GM23338 (cell line): ENCODE measurements around the gene DGKD. TPM values are rescaled to one million over a fixed set of nuclear protein-coding genes. Genes with fewer than 3 reads are reported as not detected.

Experiments
- ATAC-seq: fragments of 200-7000 bp; cut with Tn5 transposase; 3 replicates; pipeline ENCODE4 v1.9.1; 2020
- DNase-seq: peaks from one replicate; pipeline ENCODE4 v3.0.0-alpha.2; 2015; ENCODE audit warnings: low spot score
- H2AFZ ChIP-seq: fragments of 200-600 bp; sonication (generic); 2 replicates; pipeline ENCODE4 v1.8.0; 2016; ENCODE audit warnings: antibody characterized with exemption, mild to moderate bottlenecking, moderate library complexity
- H3F3A ChIP-seq: fragments of 200-600 bp; sonication (generic); replicated peaks from 2 replicates; pipeline ENCODE4 v1.8.0; 2017; ENCODE audit warnings: antibody characterized with exemption, mixed run types, low read depth
- H3K27ac ChIP-seq: fragments of 200-600 bp; sonication (generic); 2 replicates; pipeline ENCODE4 v1.6.1; 2016; ENCODE audit warnings: low read depth
- H3K27me3 ChIP-seq: fragments of 200-600 bp; sonication (generic); 2 replicates; pipeline ENCODE4 v1.8.0; 2016; ENCODE audit warnings: mild to moderate bottlenecking, mixed run types, moderate library complexity; ENCODE audit not compliant: insufficient read depth
- H3K36me3 ChIP-seq: fragments of 200-600 bp; sonication (generic); 2 replicates; pipeline ENCODE4 v1.8.0; 2016; ENCODE audit warnings: mild to moderate bottlenecking; ENCODE audit not compliant: insufficient read depth
- H3K4me1 ChIP-seq: fragments of 200-600 bp; sonication (generic); 2 replicates; pipeline ENCODE4 v1.8.0; 2016; ENCODE audit warnings: mild to moderate bottlenecking, moderate library complexity; ENCODE audit not compliant: insufficient read depth
- H3K4me2 ChIP-seq: fragments of 200-600 bp; sonication (generic); 2 replicates; pipeline ENCODE4 v1.7.1; 2017; ENCODE audit warnings: mixed run types
- H3K4me3 ChIP-seq: fragments of 200-600 bp; sonication (generic); 2 replicates; pipeline ENCODE4 v1.6.1; 2016; ENCODE audit warnings: mixed run types
- H3K79me2 ChIP-seq: fragments of 200-600 bp; sonication (generic); replicated peaks from 2 replicates; pipeline ENCODE4 v1.8.0; 2017; ENCODE audit warnings: mild to moderate bottlenecking; ENCODE audit not compliant: insufficient read depth
- H3K9me2 ChIP-seq: fragments of 200-600 bp; sonication (generic); 2 replicates; pipeline ENCODE4 v1.8.0; 2017; ENCODE audit not compliant: insufficient read depth
- H4K20me1 ChIP-seq: fragments of 200-600 bp; sonication (generic); replicated peaks from 2 replicates; pipeline ENCODE4 v1.8.0; 2017; ENCODE audit warnings: mild to moderate bottlenecking; ENCODE audit not compliant: insufficient read depth
- H3K27ac Mint-ChIP-seq: 2 replicates; pipeline ENCODE4 v1.8.0; 2020; ENCODE audit warnings: inconsistent platforms, mild to moderate bottlenecking, moderate library complexity, mixed read lengths
- H3K27me3 Mint-ChIP-seq: 3 replicates; pipeline ENCODE4 v1.8.0; 2022; ENCODE audit warnings: low read depth, mild to moderate bottlenecking, moderate library complexity, mixed read lengths, inconsistent platforms; ENCODE audit not compliant: insufficient read depth, poor library complexity
- H3K36me3 Mint-ChIP-seq: 3 replicates; pipeline ENCODE4 v1.8.0; 2021; ENCODE audit warnings: low read depth, mild to moderate bottlenecking, inconsistent platforms, moderate library complexity, mixed read lengths
- H3K4me1 Mint-ChIP-seq: 3 replicates; pipeline ENCODE4 v1.8.0; 2020; ENCODE audit warnings: mild to moderate bottlenecking, inconsistent platforms, mixed read lengths
- H3K4me3 Mint-ChIP-seq: 3 replicates; pipeline ENCODE4 v1.8.0; 2021; ENCODE audit warnings: moderate library complexity, mild to moderate bottlenecking, inconsistent platforms, mixed read lengths
- H3K9me3 Mint-ChIP-seq: 3 replicates; pipeline ENCODE4 v1.8.0; 2020; ENCODE audit warnings: moderate library complexity, mild to moderate bottlenecking, inconsistent platforms, mixed read lengths
- EZH2phosphoT487 ChIP-seq: fragments of 200-600 bp; sonication (generic); IDR thresholded peaks from one replicate; pipeline ENCODE4 v1.8.1; 2018; ENCODE audit warnings: antibody characterized with exemption; ENCODE audit not compliant: unreplicated experiment
- STAT1 ChIP-seq: IDR thresholded peaks from one replicate; pipeline ENCODE4 v1.6.1; 2016; ENCODE audit warnings: antibody characterized with exemption; ENCODE audit not compliant: unreplicated experiment
- ZNF331 ChIP-seq: fragments of 250-450 bp; sonication (Bioruptor Pico); IDR thresholded peaks from 2 replicates; pipeline ENCODE4 v1.5.0; 2020; ENCODE audit warnings: low read depth, mild to moderate bottlenecking, moderate library complexity
- polyA plus RNA-seq: library from polyadenylated mRNA; unstranded; fragments of >200 nt; fragmentation: Nextera tagmentation; extraction: Ambion mirVana; gene quantifications from 2 replicates; pipeline ENCODE4 v1.2.1, GENCODE V29; 2016
- total RNA-seq: library from RNA; depleted of rRNA; stranded (reverse); fragments of >200 nt; shearing (Covaris generic); gene quantifications from 2 replicates; pipeline ENCODE4 v1.2.3, GENCODE V29; 2014
- TF ChIP-seq, protein P1 (sequence below), 2 experiments: fragments of 200-600 bp in 1 of 2; sonication (generic) in 1 of 2; conservative IDR thresholded peaks; 2 replicates each; pipeline versions ENCODE4 v1.5.1 to v1.6.1; 2016 to 2017; ENCODE audit warnings: antibody characterized with exemption in 2 of 2, low read depth in 2 of 2, mild to moderate bottlenecking in 2 of 2, moderate library complexity in 1 of 2
- TF ChIP-seq, protein P2 (sequence below): fragments of 250-450 bp; sonication (Bioruptor Pico); IDR thresholded peaks from 2 replicates; pipeline ENCODE4 v1.5.0; 2020; ENCODE audit warnings: mild to moderate bottlenecking, moderate library complexity
- TF ChIP-seq, protein P3 (sequence below): IDR thresholded peaks from 2 replicates; pipeline ENCODE4 v1.6.1; 2016; ENCODE audit warnings: antibody characterized with exemption

The DGKD gene
- total and polyA plus RNA-seq, 2 experiments from 2014 or later: 11.1 to 23.4 TPM

DNA sequence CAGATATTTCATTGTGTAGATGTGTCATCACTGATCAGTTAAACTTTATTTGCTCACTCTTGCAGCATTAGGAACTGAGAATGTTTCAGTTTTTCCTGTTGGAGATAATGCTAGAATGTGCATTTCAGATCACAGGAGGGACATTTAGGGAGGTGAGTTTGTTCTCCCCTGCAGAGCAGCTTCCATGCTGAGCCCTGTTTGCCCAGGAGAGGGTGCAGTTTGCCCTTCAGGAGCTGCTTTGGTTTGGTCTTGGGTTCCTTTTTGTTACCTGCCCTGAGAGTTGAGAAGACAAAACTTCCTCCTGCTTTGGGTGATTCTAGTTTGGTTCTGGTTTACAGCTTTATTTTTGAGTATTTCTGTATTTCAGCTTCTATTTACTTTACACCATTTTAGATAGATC is 49.9 kb downstream of the DGKD start:
- peaks cover 4% of the 10 kb centered on the region; the same call in 1 of the 2 replicates for H3K4me1 ChIP-seq
- no peak overlapping the region for H3K4me3 ChIP-seq
- no peak overlapping the region for H2AFZ ChIP-seq
- Mint-ChIP-seq H3K4me3 (no peak overlapping the region), H3K4me1 (peaks cover 12% of the 10 kb centered on the region), H3K36me3 (no peaks in the 10 kb centered on the region; the same call in 1 of the 3 replicates), H3K9me3 (no peaks in the 10 kb centered on the region; the same call in 2 of the 3 replicates), H3K27me3 (peaks cover 9% of the 10 kb centered on the region), H3K27ac (no peak overlapping the region)
- H3K36me3 ChIP-seq: no peaks in the 10 kb centered on the region
- H3K9me2 ChIP-seq: no peaks in the 10 kb centered on the region
- no peaks in the 10 kb centered on the region for H3K79me2 ChIP-seq
- peak; percentile 59 for DNase-seq
- no peak overlapping the region for H3K27ac ChIP-seq
- ATAC-seq: peak; percentile 78
- H4K20me1 ChIP-seq: no peaks in the 10 kb centered on the region
- H3K4me2 ChIP-seq: no peak overlapping the region
- H3F3A ChIP-seq: no peaks in the 10 kb centered on the region
- H3K27me3 ChIP-seq: no peaks in the 10 kb centered on the region
- no peak for TF ChIP-seq STAT1
- TF ChIP-seq, protein P1, sequence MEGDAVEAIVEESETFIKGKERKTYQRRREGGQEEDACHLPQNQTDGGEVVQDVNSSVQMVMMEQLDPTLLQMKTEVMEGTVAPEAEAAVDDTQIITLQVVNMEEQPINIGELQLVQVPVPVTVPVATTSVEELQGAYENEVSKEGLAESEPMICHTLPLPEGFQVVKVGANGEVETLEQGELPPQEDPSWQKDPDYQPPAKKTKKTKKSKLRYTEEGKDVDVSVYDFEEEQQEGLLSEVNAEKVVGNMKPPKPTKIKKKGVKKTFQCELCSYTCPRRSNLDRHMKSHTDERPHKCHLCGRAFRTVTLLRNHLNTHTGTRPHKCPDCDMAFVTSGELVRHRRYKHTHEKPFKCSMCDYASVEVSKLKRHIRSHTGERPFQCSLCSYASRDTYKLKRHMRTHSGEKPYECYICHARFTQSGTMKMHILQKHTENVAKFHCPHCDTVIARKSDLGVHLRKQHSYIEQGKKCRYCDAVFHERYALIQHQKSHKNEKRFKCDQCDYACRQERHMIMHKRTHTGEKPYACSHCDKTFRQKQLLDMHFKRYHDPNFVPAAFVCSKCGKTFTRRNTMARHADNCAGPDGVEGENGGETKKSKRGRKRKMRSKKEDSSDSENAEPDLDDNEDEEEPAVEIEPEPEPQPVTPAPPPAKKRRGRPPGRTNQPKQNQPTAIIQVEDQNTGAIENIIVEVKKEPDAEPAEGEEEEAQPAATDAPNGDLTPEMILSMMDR (conservative IDR thresholded peaks at IDR 0.05; ENCODE audit: low read depth in 2 of 2): peak; percentile 74 to 80

DNA sequence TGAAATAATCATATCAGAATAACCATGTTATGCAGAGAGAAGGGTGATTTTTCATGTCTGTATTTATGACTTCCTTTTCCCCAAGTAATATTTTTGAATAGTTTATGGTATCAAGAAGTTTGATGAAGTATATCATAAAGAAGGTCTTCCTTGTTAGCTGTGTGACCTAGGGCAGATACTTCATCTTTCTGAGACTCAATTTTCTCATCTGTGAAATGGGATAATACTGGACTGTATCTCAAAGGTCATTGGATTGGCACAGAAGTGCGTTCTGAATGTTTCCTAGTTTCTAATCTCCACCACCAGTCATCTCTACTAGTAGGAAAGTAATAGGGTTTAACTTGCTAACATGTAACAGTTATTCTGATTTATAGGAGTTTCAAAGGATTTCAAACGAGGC is 52.6 kb downstream of the DGKD start:
- H3K4me2 ChIP-seq: no peak overlapping the region
- peaks cover 4% of the 10 kb centered on the region; the same call in 1 of the 2 replicates for H3K79me2 ChIP-seq
- Mint-ChIP-seq H3K4me3 (no peak overlapping the region), H3K9me3 (peaks cover 14% of the 10 kb centered on the region), H3K4me1 (no peaks in the 10 kb centered on the region), H3K36me3 (peaks cover 17% of the 10 kb centered on the region), H3K27ac (no peak overlapping the region), H3K27me3 (peaks cover 4% of the 10 kb centered on the region)
- H4K20me1 ChIP-seq: no peaks in the 10 kb centered on the region
- H3K4me3 ChIP-seq: no peak overlapping the region
- no peak for DNase-seq
- peaks cover 6% of the 10 kb centered on the region; the same call in 1 of the 2 replicates for H3K36me3 ChIP-seq
- ATAC-seq: no peak
- H3K27me3 ChIP-seq: no peaks in the 10 kb centered on the region
- H3K9me2 ChIP-seq: no peaks in the 10 kb centered on the region
- no peak overlapping the region for H2AFZ ChIP-seq
- H3K27ac ChIP-seq: no peak overlapping the region
- H3K4me1 ChIP-seq: no peaks in the 10 kb centered on the region
- H3F3A ChIP-seq: no peaks in the 10 kb centered on the region
- TF ChIP-seq, protein P2, sequence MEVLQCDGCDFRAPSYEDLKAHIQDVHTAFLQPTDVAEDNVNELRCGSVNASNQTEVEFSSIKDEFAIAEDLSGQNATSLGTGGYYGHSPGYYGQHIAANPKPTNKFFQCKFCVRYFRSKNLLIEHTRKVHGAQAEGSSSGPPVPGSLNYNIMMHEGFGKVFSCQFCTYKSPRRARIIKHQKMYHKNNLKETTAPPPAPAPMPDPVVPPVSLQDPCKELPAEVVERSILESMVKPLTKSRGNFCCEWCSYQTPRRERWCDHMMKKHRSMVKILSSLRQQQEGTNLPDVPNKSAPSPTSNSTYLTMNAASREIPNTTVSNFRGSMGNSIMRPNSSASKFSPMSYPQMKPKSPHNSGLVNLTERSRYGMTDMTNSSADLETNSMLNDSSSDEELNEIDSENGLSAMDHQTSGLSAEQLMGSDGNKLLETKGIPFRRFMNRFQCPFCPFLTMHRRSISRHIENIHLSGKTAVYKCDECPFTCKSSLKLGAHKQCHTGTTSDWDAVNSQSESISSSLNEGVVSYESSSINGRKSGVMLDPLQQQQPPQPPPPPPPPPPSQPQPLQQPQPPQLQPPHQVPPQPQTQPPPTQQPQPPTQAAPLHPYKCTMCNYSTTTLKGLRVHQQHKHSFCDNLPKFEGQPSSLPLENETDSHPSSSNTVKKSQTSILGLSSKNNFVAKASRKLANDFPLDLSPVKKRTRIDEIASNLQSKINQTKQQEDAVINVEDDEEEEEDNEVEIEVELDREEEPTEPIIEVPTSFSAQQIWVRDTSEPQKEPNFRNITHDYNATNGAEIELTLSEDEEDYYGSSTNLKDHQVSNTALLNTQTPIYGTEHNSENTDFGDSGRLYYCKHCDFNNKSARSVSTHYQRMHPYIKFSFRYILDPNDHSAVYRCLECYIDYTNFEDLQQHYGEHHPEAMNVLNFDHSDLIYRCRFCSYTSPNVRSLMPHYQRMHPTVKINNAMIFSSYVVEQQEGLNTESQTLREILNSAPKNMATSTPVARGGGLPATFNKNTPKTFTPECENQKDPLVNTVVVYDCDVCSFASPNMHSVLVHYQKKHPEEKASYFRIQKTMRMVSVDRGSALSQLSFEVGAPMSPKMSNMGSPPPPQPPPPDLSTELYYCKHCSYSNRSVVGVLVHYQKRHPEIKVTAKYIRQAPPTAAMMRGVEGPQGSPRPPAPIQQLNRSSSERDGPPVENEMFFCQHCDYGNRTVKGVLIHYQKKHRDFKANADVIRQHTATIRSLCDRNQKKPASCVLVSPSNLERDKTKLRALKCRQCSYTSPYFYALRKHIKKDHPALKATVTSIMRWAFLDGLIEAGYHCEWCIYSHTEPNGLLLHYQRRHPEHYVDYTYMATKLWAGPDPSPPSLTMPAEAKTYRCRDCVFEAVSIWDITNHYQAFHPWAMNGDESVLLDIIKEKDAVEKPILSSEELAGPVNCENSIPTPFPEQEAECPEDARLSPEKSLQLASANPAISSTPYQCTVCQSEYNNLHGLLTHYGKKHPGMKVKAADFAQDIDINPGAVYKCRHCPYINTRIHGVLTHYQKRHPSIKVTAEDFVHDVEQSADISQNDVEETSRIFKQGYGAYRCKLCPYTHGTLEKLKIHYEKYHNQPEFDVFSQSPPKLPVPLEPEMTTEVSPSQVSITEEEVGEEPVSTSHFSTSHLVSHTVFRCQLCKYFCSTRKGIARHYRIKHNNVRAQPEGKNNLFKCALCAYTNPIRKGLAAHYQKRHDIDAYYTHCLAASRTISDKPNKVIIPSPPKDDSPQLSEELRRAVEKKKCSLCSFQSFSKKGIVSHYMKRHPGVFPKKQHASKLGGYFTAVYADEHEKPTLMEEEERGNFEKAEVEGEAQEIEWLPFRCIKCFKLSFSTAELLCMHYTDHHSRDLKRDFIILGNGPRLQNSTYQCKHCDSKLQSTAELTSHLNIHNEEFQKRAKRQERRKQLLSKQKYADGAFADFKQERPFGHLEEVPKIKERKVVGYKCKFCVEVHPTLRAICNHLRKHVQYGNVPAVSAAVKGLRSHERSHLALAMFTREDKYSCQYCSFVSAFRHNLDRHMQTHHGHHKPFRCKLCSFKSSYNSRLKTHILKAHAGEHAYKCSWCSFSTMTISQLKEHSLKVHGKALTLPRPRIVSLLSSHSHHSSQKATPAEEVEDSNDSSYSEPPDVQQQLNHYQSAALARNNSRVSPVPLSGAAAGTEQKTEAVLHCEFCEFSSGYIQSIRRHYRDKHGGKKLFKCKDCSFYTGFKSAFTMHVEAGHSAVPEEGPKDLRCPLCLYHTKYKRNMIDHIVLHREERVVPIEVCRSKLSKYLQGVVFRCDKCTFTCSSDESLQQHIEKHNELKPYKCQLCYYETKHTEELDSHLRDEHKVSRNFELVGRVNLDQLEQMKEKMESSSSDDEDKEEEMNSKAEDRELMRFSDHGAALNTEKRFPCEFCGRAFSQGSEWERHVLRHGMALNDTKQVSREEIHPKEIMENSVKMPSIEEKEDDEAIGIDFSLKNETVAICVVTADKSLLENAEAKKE (CRISPR knock-in tag): no peak
- TF ChIP-seq ZNF331 (CRISPR knock-in tag): no peak
- no peak for TF ChIP-seq STAT1
- TF ChIP-seq, protein P1 (conservative IDR thresholded peaks at IDR 0.05; ENCODE audit: low read depth in 2 of 2): no peak
- TF ChIP-seq, protein P3, sequence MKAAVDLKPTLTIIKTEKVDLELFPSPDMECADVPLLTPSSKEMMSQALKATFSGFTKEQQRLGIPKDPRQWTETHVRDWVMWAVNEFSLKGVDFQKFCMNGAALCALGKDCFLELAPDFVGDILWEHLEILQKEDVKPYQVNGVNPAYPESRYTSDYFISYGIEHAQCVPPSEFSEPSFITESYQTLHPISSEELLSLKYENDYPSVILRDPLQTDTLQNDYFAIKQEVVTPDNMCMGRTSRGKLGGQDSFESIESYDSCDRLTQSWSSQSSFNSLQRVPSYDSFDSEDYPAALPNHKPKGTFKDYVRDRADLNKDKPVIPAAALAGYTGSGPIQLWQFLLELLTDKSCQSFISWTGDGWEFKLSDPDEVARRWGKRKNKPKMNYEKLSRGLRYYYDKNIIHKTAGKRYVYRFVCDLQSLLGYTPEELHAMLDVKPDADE: no peak
- TF ChIP-seq EZH2phosphoT487: no peak
